IMR-90 (cell line): ENCODE data around the gene CCNL2. TPM values are rescaled to one million over a fixed set of nuclear protein-coding genes. Genes with fewer than 3 reads are reported as not detected.

ENCODE experiments used
- ATAC-seq: fragments of 200-7000 bp; cut with Tn5 transposase; 2 replicates; pipeline ENCODE4 v1.9.1; 2020; ENCODE audit warnings: low read depth, mild to moderate bottlenecking, moderate library complexity
- BruUV-seq: library from RNA; stranded (reverse); fragments of 400-500 nt; replicated peaks from 2 replicates; lab custom pipeline; 2021; lab: Mats Ljungman, UMichigan
- CTCF ChIA-PET: fragments of 300-600 bp; formaldehyde crosslinking; extraction: SDS; loops from one replicate; lab custom pipeline; 2021; ENCODE audit warnings: antibody characterized with exemption; lab: Yijun Ruan, JAX
- POLR2A ChIA-PET: fragments of 300-600 bp; sonication (Branson Sonifier 250); formaldehyde crosslinking; loops from one replicate; lab custom pipeline; 2022; ENCODE audit warnings: antibody characterized with exemption; ENCODE audit not compliant: unreplicated experiment; lab: Charles Lee
- DNase-seq: peaks from one replicate; pipeline ENCODE4 v3.0.0; 2013
- H2AFZ ChIP-seq: replicated peaks from 2 replicates; pipeline ENCODE3; 2013; ENCODE audit warnings: low read length, mild to moderate bottlenecking; ENCODE audit not compliant: poor library complexity
- H2AK5ac ChIP-seq: 2 replicates; pipeline ENCODE4 v1.6.1; 2013; ENCODE audit warnings: low read depth, low read length, inconsistent platforms
- H2AK9ac ChIP-seq: replicated peaks from 2 replicates; pipeline ENCODE3; 2013; ENCODE audit warnings: mild to moderate bottlenecking, low read depth, low read length, moderate library complexity; ENCODE audit not compliant: poor library complexity
- H2BK120ac ChIP-seq: 2 replicates; pipeline ENCODE4 v1.6.1; 2013; ENCODE audit warnings: low read depth, low read length, inconsistent platforms
- H2BK15ac ChIP-seq: 3 replicates; pipeline ENCODE4 v1.6.1; 2013; ENCODE audit warnings: low read depth, low read length, inconsistent platforms
- H2BK20ac ChIP-seq: 2 replicates; pipeline ENCODE4 v1.6.1; 2013; ENCODE audit warnings: low read depth, mild to moderate bottlenecking, inconsistent platforms, low read length, moderate library complexity
- H2BK5ac ChIP-seq: 2 replicates; pipeline ENCODE4 v1.6.1; 2013; ENCODE audit warnings: mild to moderate bottlenecking, low read depth, low read length, inconsistent platforms; ENCODE audit not compliant: poor library complexity, severe bottlenecking
- H3K14ac ChIP-seq: replicated peaks from 2 replicates; pipeline ENCODE4 v1.6.1; 2013; ENCODE audit warnings: low read depth, low read length, inconsistent platforms
- H3K18ac ChIP-seq: 2 replicates; pipeline ENCODE4 v1.6.1; 2013; ENCODE audit warnings: low read depth, low read length, control low read depth
- H3K23ac ChIP-seq: 2 replicates; pipeline ENCODE4 v1.6.1; 2013; ENCODE audit warnings: low read depth, low read length, inconsistent platforms
- H3K27ac ChIP-seq: 2 replicates; pipeline ENCODE4 v1.5.1; 2013; ENCODE audit warnings: mild to moderate bottlenecking, control low read depth, low read length; ENCODE audit not compliant: insufficient read depth
- H3K27me3 ChIP-seq: 2 replicates; pipeline ENCODE4 v1.6.1; 2013; ENCODE audit warnings: low read length; ENCODE audit not compliant: control insufficient read depth, insufficient read depth
- H3K36me3 ChIP-seq: 2 replicates; pipeline ENCODE4 v1.6.1; 2013; ENCODE audit warnings: low read length, mixed read lengths; ENCODE audit not compliant: control insufficient read depth, insufficient read depth
- H3K4ac ChIP-seq: 2 replicates; pipeline ENCODE4 v1.6.1; 2013; ENCODE audit warnings: low read depth, low read length, inconsistent platforms
- H3K4me1 ChIP-seq: 2 replicates; pipeline ENCODE4 v1.6.1; 2013; ENCODE audit warnings: low read length, mixed read lengths; ENCODE audit not compliant: control insufficient read depth, insufficient read depth
- H3K4me2 ChIP-seq: 2 replicates; pipeline ENCODE4 v1.6.1; 2013; ENCODE audit warnings: low read depth, mild to moderate bottlenecking, control low read depth, low read length, moderate library complexity
- H3K4me3 ChIP-seq: 2 replicates; pipeline ENCODE4 v1.5.1; 2013; ENCODE audit warnings: low read depth, mild to moderate bottlenecking, control low read depth, low read length, moderate library complexity; ENCODE audit not compliant: insufficient read depth
- H3K56ac ChIP-seq: 2 replicates; pipeline ENCODE4 v1.6.1; 2013; ENCODE audit warnings: low read length, inconsistent platforms; ENCODE audit not compliant: insufficient read depth; ENCODE audit errors: extremely low read depth
- H3K79me1 ChIP-seq, 2 experiments: 2 replicates each; pipeline ENCODE4 v1.6.1; 2013; ENCODE audit warnings: low read length in 2 of 2, inconsistent platforms in 1 of 2, low read depth in 1 of 2
- H3K9ac ChIP-seq: 2 replicates; pipeline ENCODE4 v1.6.1; 2013; ENCODE audit warnings: low read depth, low read length, control low read depth
- H3K9me1 ChIP-seq: 2 replicates; pipeline ENCODE4 v1.6.1; 2013; ENCODE audit warnings: low read length, inconsistent platforms; ENCODE audit not compliant: insufficient read depth
- H3K9me3 ChIP-seq: 2 replicates; pipeline ENCODE4 v1.6.1; 2013; ENCODE audit warnings: low read length; ENCODE audit not compliant: control insufficient read depth, insufficient read depth
- H4K20me1 ChIP-seq: 2 replicates; pipeline ENCODE4 v1.6.1; 2013; ENCODE audit warnings: low read length, inconsistent platforms; ENCODE audit not compliant: insufficient read depth
- H4K5ac ChIP-seq: 2 replicates; pipeline ENCODE4 v1.6.1; 2013; ENCODE audit warnings: mild to moderate bottlenecking, low read depth, low read length, control low read depth
- H4K8ac ChIP-seq, 2 experiments: 2 replicates each; pipeline ENCODE4 v1.6.1; 2013; ENCODE audit warnings: low read depth in 2 of 2, low read length in 2 of 2, control low read depth in 1 of 2, inconsistent platforms in 1 of 2
- H4K91ac ChIP-seq: 2 replicates; pipeline ENCODE4 v1.6.1; 2013; ENCODE audit warnings: low read depth, low read length, inconsistent platforms; ENCODE audit not compliant: insufficient read depth
- CEBPB ChIP-seq: IDR thresholded peaks from 2 replicates; pipeline ENCODE4 v1.6.1; 2012; ENCODE audit warnings: low read depth, low read length, improper control_type of control experiment
- CHD1 ChIP-seq: IDR thresholded peaks from 2 replicates; pipeline ENCODE4 v1.6.1; 2012; ENCODE audit warnings: low read depth, low read length, improper control_type of control experiment
- CTCF ChIP-seq: conservative IDR thresholded peaks from 2 replicates; pipeline ENCODE4 v1.5.1; 2012; ENCODE audit warnings: mild to moderate bottlenecking, low read depth, low read length, improper control_type of control experiment
- ELK1 ChIP-seq: fragments of 150-350 bp; IDR thresholded peaks from 2 replicates; pipeline ENCODE4 v1.6.1; 2016; ENCODE audit warnings: low read depth, mild to moderate bottlenecking, low read length, moderate library complexity, borderline replicate concordance
- FOS ChIP-seq: fragments of 150-350 bp; IDR thresholded peaks from 2 replicates; pipeline ENCODE4 v1.6.1; 2016; ENCODE audit warnings: low read depth, low read length
- MXI1 ChIP-seq: IDR thresholded peaks from 2 replicates; pipeline ENCODE4 v1.6.1; 2012; ENCODE audit warnings: low read depth, mild to moderate bottlenecking, low read length, moderate library complexity, borderline replicate concordance
- RAD21 ChIP-seq: IDR thresholded peaks from 2 replicates; pipeline ENCODE4 v1.6.1; 2012; ENCODE audit warnings: low read length, improper control_type of control experiment
- RFX5 ChIP-seq: IDR thresholded peaks from 2 replicates; pipeline ENCODE4 v1.8.0; 2012; ENCODE audit warnings: low read depth, mild to moderate bottlenecking, low read length, moderate library complexity
- USF2 ChIP-seq: fragments of 150-350 bp; IDR thresholded peaks from 2 replicates; pipeline ENCODE4 v1.6.1; 2017; ENCODE audit warnings: mild to moderate bottlenecking, antibody characterized with exemption, low read length, low read depth
- WGBS, 2 experiments: methylation state at CpG; one replicate each; pipeline versions ENCODE4 v1.1.5 to v1.1.7; 2013; ENCODE audit warnings: missing lambda C conversion rate in 2 of 2; ENCODE audit not compliant: insufficient read length in 1 of 2; ENCODE audit errors: extremely low coverage in 2 of 2; 5-methylcytosine and 5-hydroxymethylcytosine counted together
- dilution Hi-C: fragments of 300-500 bp; cut with HindIII; formaldehyde crosslinking; loops from one replicate; pipeline ENCODE4 v1.14.3; 2018; ENCODE audit warnings: low sequenced_read_pairs; ENCODE audit not compliant: unreplicated experiment
- in situ Hi-C: fragments of 300-500 bp; cut with MboI; formaldehyde crosslinking; loops from 3 replicates; pipeline ENCODE4 v1.14.3; 2019; ENCODE audit warnings: low sequenced_read_pairs, inconsistent platforms, mixed read lengths
- intact Hi-C: fragments of 100-400 bp; cut with micrococcal nuclease; formaldehyde crosslinking; loops from 2 replicates; pipeline ENCODE4 v1.10.0; 2022
- polyA plus RNA-seq, 3 experiments: library from polyadenylated mRNA; depleted of rRNA; stranded (reverse); fragments of >200 nt; gene quantifications; 2 replicates each; pipeline ENCODE4 v1.2.3, GENCODE V29; 2012; ENCODE audit warnings: low replicate concordance in 1 of 3
- total RNA-seq: library from RNA; depleted of rRNA; stranded (reverse); fragments of >200 nt; gene quantifications from 2 replicates; pipeline ENCODE4 v1.2.3, GENCODE V29; 2012

CCNL2 gene
- total and polyA plus RNA-seq, 2 of the 4 experiments (the other 2 are of a cell fraction), result 53.9 to 239 TPM

GRCh38 chr1:1393428-1393827, 5.7 kb downstream of the CCNL2 start:
- Histone ChIP-seq H3K9me1 (no peaks in the 10 kb centered on the region), H3K9me3 (no peaks in the 10 kb centered on the region), H3K18ac (no peak overlapping the region), H4K91ac (no peak overlapping the region), H2BK5ac (no peak overlapping the region), H3K4me3 (no peak overlapping the region), H2BK120ac (no peak overlapping the region), H3K36me3 (peaks cover 66% of the 10 kb centered on the region), H3K4ac (no peak overlapping the region), H3K27me3 (no peaks in the 10 kb centered on the region), H3K9ac (no peak overlapping the region), H3K27ac (no peak overlapping the region), H3K4me1 (peaks cover 5% of the 10 kb centered on the region; the same call in 1 of the 2 replicates), H3K4me2 (no peak overlapping the region), H4K8ac (no peak overlapping the region), H3K79me1 (peaks cover 16 to 56% of the 10 kb centered on the region in 2 experiments), H3K23ac (no peak overlapping the region), H2AFZ (no peak overlapping the region), H2BK15ac (no peak overlapping the region), H2AK5ac (no peak overlapping the region), H4K5ac (no peak overlapping the region), H3K14ac (no peak overlapping the region), H4K20me1 (peaks cover 26% of the 10 kb centered on the region; the same call in 1 of the 2 replicates), H2AK9ac (no peak overlapping the region), H2BK20ac (no peak overlapping the region), H3K56ac (no peak overlapping the region)
- POLR2A ChIA-PET, result no interaction called here
- dilution Hi-C loops, result no loop called here
- intact Hi-C loops, result no loop called here
- in situ Hi-C loops, result no loop called here
- DNase-seq (no peak), ATAC-seq (no peak)
- TF ChIP-seq CHD1 (no peak), CEBPB (no peak), ELK1 (no peak), USF2 (no peak), MXI1 (no peak), CTCF (no peak), RFX5 (no peak), RAD21 (no peak), FOS (no peak)
- no TSS peak for BruUV-seq
- CTCF ChIA-PET, result no interaction called here
- WGBS, 2 experiments, result 99% methylated on average over 11 of the region's 11 CpGs; no CpG with 5 or more reads in 1 of the 2 experiments
